HepG2 (cell line): Measurements from ENCODE around the gene COL27A1. TPM values are rescaled to one million over a fixed set of nuclear protein-coding genes. Genes with fewer than 3 reads are reported as not detected.
"Not testable (repeated sequence)": the region's sequence is repeated elsewhere in the genome, so short reads cannot be mapped to it uniquely, and the experiment has no call there.

Experiments used
- ATAC-seq: fragments of 200-7000 bp; cut with Tn5 transposase; 3 replicates; pipeline ENCODE4 v1.9.1; 2020; ENCODE audit warnings: mild to moderate bottlenecking, moderate library complexity
- BruUV-seq: library from RNA; stranded (reverse); fragments of 400-500 nt; replicated peaks from 2 replicates; lab custom pipeline; 2021; lab: Mats Ljungman, UMichigan
- CTCF ChIA-PET: fragments of 300-600 bp; formaldehyde crosslinking; extraction: SDS; loops from one replicate; lab custom pipeline; 2021; ENCODE audit warnings: low total read pairs, inconsistent platforms, low intra/inter-chr PET ratio; lab: Yijun Ruan, JAX
- POLR2A ChIA-PET: fragments of 350-600 bp; sonication (Branson Sonifier 250); formaldehyde crosslinking; loops from one replicate; lab custom pipeline; 2020; ENCODE audit warnings: antibody characterized with exemption, inconsistent platforms; lab: Yijun Ruan, JAX
- DNase-seq: peaks from one replicate; pipeline ENCODE4 v3.0.0-alpha.2; 2015; ENCODE audit warnings: low spot score
- FAIRE-seq: peaks from 3 replicates; lab custom pipeline; 2011; peaks lifted over from hg19 to GRCh38; lab: Jason Lieb, UNC
- H2AFZ ChIP-seq: one replicate; pipeline ENCODE4 v1.6.1; 2011; ENCODE audit warnings: low read length, inconsistent platforms
- H3K27ac ChIP-seq: fragments of 300-600 bp; 3 replicates; pipeline ENCODE4 v1.8.0; 2011; ENCODE audit warnings: mixed run types, mild to moderate bottlenecking, mixed read lengths, low read length, inconsistent platforms; ENCODE audit not compliant: insufficient read depth; ENCODE audit errors: extremely low read length
- H3K27me3 ChIP-seq, 2 experiments: fragments of 200-600 bp in 1 of 2; 2 replicates in 1 of 2; 3 replicates in 1 of 2; pipeline versions ENCODE4 v1.6.0 to v1.8.0; 2011; ENCODE audit warnings: low read length in 2 of 2, mild to moderate bottlenecking in 2 of 2, moderate library complexity in 2 of 2, inconsistent platforms in 1 of 2; ENCODE audit not compliant: insufficient read depth in 2 of 2, control insufficient read depth in 1 of 2
- H3K36me3 ChIP-seq, 2 experiments: fragments of 200-600 bp in 1 of 2; replicated peaks in 1 of 2; 2 replicates in 1 of 2; 3 replicates in 1 of 2; pipeline versions ENCODE4 v1.5.1 to v1.8.0; 2011; ENCODE audit warnings: low read length in 2 of 2, inconsistent platforms in 1 of 2; ENCODE audit not compliant: insufficient read depth in 2 of 2, control insufficient read depth in 1 of 2
- H3K4me1 ChIP-seq: 2 replicates; pipeline ENCODE4 v1.5.1; 2012; ENCODE audit warnings: low read length, inconsistent platforms; ENCODE audit not compliant: insufficient read depth
- H3K4me2 ChIP-seq: 2 replicates; pipeline ENCODE4 v1.6.0; 2011; ENCODE audit warnings: low read depth, low read length, inconsistent platforms
- H3K4me3 ChIP-seq, 3 experiments: fragments of 200-600 bp in 1 of 3; sonication (generic), shearing (Covaris generic) in 1 of 3; replicated peaks in 1 of 3; 2 replicates each; pipeline ENCODE4 v1.5.1; 2011 to 2016; ENCODE audit warnings: low read length in 3 of 3, inconsistent platforms in 2 of 3, low read depth in 2 of 3, mild to moderate bottlenecking in 2 of 3, control low read depth in 1 of 3, mixed read lengths in 1 of 3; ENCODE audit not compliant: insufficient read depth in 1 of 3
- H3K79me2 ChIP-seq: one replicate; pipeline ENCODE4 v1.6.1; 2011; ENCODE audit warnings: low read length, inconsistent platforms; ENCODE audit not compliant: insufficient read depth
- H3K9ac ChIP-seq: 2 replicates; pipeline ENCODE4 v1.6.0; 2011; ENCODE audit warnings: mild to moderate bottlenecking, low read depth, low read length, inconsistent platforms; ENCODE audit not compliant: insufficient read depth
- H3K9me3 ChIP-seq: 2 replicates; pipeline ENCODE4 v1.5.1; 2012; ENCODE audit warnings: mild to moderate bottlenecking, low read length
- H4K20me1 ChIP-seq: 2 replicates; pipeline ENCODE4 v1.6.0; 2011; ENCODE audit warnings: inconsistent platforms, mild to moderate bottlenecking, low read length, moderate library complexity; ENCODE audit not compliant: insufficient read depth
- BHLHE40 ChIP-seq: IDR thresholded peaks from 2 replicates; pipeline ENCODE4 v1.6.1; 2011; ENCODE audit warnings: low read length, improper control_type of control experiment
- RBM22 ChIP-seq: fragments of 200-400 bp; formaldehyde crosslinking; optimal IDR thresholded peaks from 2 replicates; pipeline ENCODE3; 2017; ENCODE audit warnings: mild to moderate bottlenecking, low read length, moderate library complexity
- WGBS: methylation state at CpG from one replicate; pipeline ENCODE4 v1.1.6; 2017; ENCODE audit warnings: low lambda C conversion rate; 5-methylcytosine and 5-hydroxymethylcytosine counted together
- in situ Hi-C: cut with HindIII; loops from 2 replicates; pipeline ENCODE4 v1.10.0; 2017; ENCODE audit warnings: low pct_unique_long_range_greater_than_20kb; ENCODE audit not compliant: extremely low pct_ligation_motif_present
- intact Hi-C: fragments of 100-400 bp; cut with micrococcal nuclease; formaldehyde crosslinking; loops from one replicate; pipeline ENCODE4 v1.10.0; 2022; ENCODE audit not compliant: unreplicated experiment
- polyA plus RNA-seq, 8 experiments: library from polyadenylated mRNA; depleted of rRNA in 3 of 8; stranded (reverse) in 7 of 8; unstranded in 1 of 8; fragments of >200 nt; fragmentation: Illumina TruSeq in 4 of 8; extraction: Trizol in 4 of 8; gene quantifications; 2 replicates each; pipeline versions ENCODE4 v1.2.1 to v1.2.3, GENCODE V29; 2011 to 2016; ENCODE audit warnings: low read depth in 4 of 8, missing spikeins in 1 of 8, mixed read lengths in 1 of 8; ENCODE audit not compliant: insufficient read depth in 1 of 8
- total RNA-seq, 5 experiments: library from RNA; depleted of rRNA; stranded (reverse); fragments of >200 nt; fragmentation: Illumina TruSeq; extraction: Trizol; gene quantifications; 2 replicates each; pipeline ENCODE4 v1.2.3, GENCODE V29; 2016; ENCODE audit warnings: low read depth in 1 of 5

The COL27A1 gene
- total and polyA plus RNA-seq, 2 of the 13 experiments (the other 11 are each of a cell fraction or from before 2014, with no cell fraction given): 71.3 to 89.1 TPM

- in situ Hi-C loops (no loop called here), intact Hi-C loops (loop anchor here (5.0 kb wide), 1 partner anchor 33 kb away; the partner anchor contains the start of gene COL27A1)
- Histone ChIP-seq H3K4me2 (no peak overlapping the region), H3K27ac (no peak overlapping the region), H3K4me3 (no peak overlapping the region), H3K9ac (no peak overlapping the region), H2AFZ (no peak overlapping the region), H3K27me3 (no peaks in the 10 kb centered on the region), H3K9me3 (peaks cover 14% of the 10 kb centered on the region; the same call in 1 of the 2 replicates), H3K4me1 (no peaks in the 10 kb centered on the region), H4K20me1 (no peaks in the 10 kb centered on the region; the same call in 1 of the 2 replicates), H3K36me3 (peaks cover 46 to 91% of the 10 kb centered on the region in 2 experiments), H3K79me2 (peaks cover 2% of the 10 kb centered on the region)
- ATAC-seq (no peak), DNase-seq (no peak), FAIRE-seq (no peak)
- WGBS: 93% methylated on average over 1 of the region's 1 CpG
- POLR2A ChIA-PET: interaction anchor here (1.0 to 1.3 kb wide), 2 partner anchors 15 to 72 kb away, joined by 3 to 4 read pairs; no protein-coding TSS in a partner anchor
- CTCF ChIA-PET: no interaction called here
- peak; percentile 82 for TF ChIP-seq RBM22
- no peak for TF ChIP-seq BHLHE40
- no TSS peak for BruUV-seq
Observed at GRCh38 chr9:114190563-114190905, 35.2 kb downstream of the COL27A1 start.

- H3K79me2 ChIP-seq, H4K20me1 ChIP-seq, BruUV-seq, in situ Hi-C loops, H3K4me3 ChIP-seq, H3K4me2 ChIP-seq, POLR2A ChIA-PET, DNase-seq, FAIRE-seq, H3K27me3 ChIP-seq, H3K9ac ChIP-seq, H3K4me1 ChIP-seq, CTCF ChIA-PET, ATAC-seq, H2AFZ ChIP-seq, H3K27ac ChIP-seq: not testable (repeated sequence)
- 99% methylated on average over 5 of the region's 5 CpGs for WGBS
- Histone ChIP-seq H3K9me3 (peaks cover 14% of the 10 kb centered on the region; the same call in 1 of the 2 replicates), H3K36me3 (peaks cover 44 to 91% of the 10 kb centered on the region in 2 experiments)
- intact Hi-C loops: loop anchor here (5.0 kb wide), 1 partner anchor 34 kb away; the partner anchor contains the start of gene COL27A1
Observed at GRCh38 chr9:114191402-114191801, 36.1 kb downstream of the COL27A1 start.
